OCI-LY7 (cell line): Measurements from ENCODE around the gene SLC66A1.

ENCODE experiments used
- EZH2phosphoT487 ChIP-seq: fragments of 200-600 bp; sonication (generic); IDR thresholded peaks from 2 replicates; pipeline ENCODE4 v1.6.1; 2018; ENCODE audit warnings: low read depth, borderline replicate concordance, mild to moderate bottlenecking, mixed run types, antibody characterized with exemption, low read length, moderate library complexity, mixed read lengths
- TF ChIP-seq, protein P1 (sequence below): fragments of 200-600 bp; sonication (generic); conservative IDR thresholded peaks from 2 replicates; pipeline ENCODE4 v1.5.1; 2014; ENCODE audit warnings: mild to moderate bottlenecking, antibody characterized with exemption, low read length, moderate library complexity, mixed read lengths

- TF ChIP-seq, protein P1, sequence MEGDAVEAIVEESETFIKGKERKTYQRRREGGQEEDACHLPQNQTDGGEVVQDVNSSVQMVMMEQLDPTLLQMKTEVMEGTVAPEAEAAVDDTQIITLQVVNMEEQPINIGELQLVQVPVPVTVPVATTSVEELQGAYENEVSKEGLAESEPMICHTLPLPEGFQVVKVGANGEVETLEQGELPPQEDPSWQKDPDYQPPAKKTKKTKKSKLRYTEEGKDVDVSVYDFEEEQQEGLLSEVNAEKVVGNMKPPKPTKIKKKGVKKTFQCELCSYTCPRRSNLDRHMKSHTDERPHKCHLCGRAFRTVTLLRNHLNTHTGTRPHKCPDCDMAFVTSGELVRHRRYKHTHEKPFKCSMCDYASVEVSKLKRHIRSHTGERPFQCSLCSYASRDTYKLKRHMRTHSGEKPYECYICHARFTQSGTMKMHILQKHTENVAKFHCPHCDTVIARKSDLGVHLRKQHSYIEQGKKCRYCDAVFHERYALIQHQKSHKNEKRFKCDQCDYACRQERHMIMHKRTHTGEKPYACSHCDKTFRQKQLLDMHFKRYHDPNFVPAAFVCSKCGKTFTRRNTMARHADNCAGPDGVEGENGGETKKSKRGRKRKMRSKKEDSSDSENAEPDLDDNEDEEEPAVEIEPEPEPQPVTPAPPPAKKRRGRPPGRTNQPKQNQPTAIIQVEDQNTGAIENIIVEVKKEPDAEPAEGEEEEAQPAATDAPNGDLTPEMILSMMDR, result 0 out of 2 replicates have a peak, but pooled peaks have one; percentile 25
- no peak for TF ChIP-seq EZH2phosphoT487
Observed at GRCh38 chr1:19305880-19306279, 6.2 kb upstream of the SLC66A1 start.
